PC-9 (cell line): ENCODE data around the gene GATA3.

Experiments used
- CTCF ChIP-seq: fragments of 200-600 bp; sonication (generic); conservative IDR thresholded peaks from 2 replicates; pipeline ENCODE4 v1.6.1; 2017; ENCODE audit warnings: mixed run types, antibody characterized with exemption, mild to moderate bottlenecking, moderate library complexity
- EZH2 ChIP-seq: fragments of 200-600 bp; sonication (generic); IDR thresholded peaks from 2 replicates; pipeline ENCODE4 v1.8.0; 2017; ENCODE audit warnings: antibody characterized with exemption, low read depth

- no peak for TF ChIP-seq CTCF
- TF ChIP-seq EZH2, result no peak
These were observed 62.5 kb downstream of the GATA3 start for GRCh38 chr10:8116926-8117493.
